Measurements from ENCODE around the gene G6PD. TPM values are rescaled to one million over a fixed set of nuclear protein-coding genes. Genes with fewer than 3 reads are reported as not detected.

Gene G6PD
- total and polyA plus RNA-seq, 7 donors = 3.2 to 9.1 (median 6.7) TPM

- intact Hi-C loops (cut with DNase I) = no loop called here
- DNase-seq (no peak), ATAC-seq (no peak)
- H3K27ac ChIP-seq = no peak overlapping the region
- H3K4me3 ChIP-seq = no peak overlapping the region
- WGBS, 3 donors = 76 to 86% (median 80%) methylated on average over 10 to 24 of the region's 24 CpGs
- no peaks in the 10 kb centered on the region for H3K9me3 ChIP-seq
- no peak for TF ChIP-seq CTCF (IDR thresholded peaks at IDR 0.05)
- H3K36me3 ChIP-seq (ENCODE audit: insufficient read depth in 1 of 2, low read depth in 1 of 2) = peaks cover 0 to 27% of the 10 kb centered on the region in 2 donors
- H3K4me1 ChIP-seq = no peaks in the 10 kb centered on the region
- no peaks in the 10 kb centered on the region for H3K27me3 ChIP-seq (ENCODE audit: insufficient read depth in 3 of 3, low read length in 2 of 3)
Observed at GRCh38 chrX:154507673-154508383, 38.8 kb downstream of the G6PD start.

- intact Hi-C loops (cut with DNase I) = no loop called here
- Histone ChIP-seq H3K4me1 (no peaks in the 10 kb centered on the region), H3K27ac (no peak overlapping the region), H3K4me3 (no peak overlapping the region), H3K9me3 (no peaks in the 10 kb centered on the region), H3K27me3 (ENCODE audit: insufficient read depth in 3 of 3, low read length in 2 of 3) (no peaks in the 10 kb centered on the region), H3K36me3 (ENCODE audit: insufficient read depth in 1 of 2, low read depth in 1 of 2) (peaks cover 0 to 27% of the 10 kb centered on the region in 2 donors)
- WGBS, 3 donors = 81 to 85% (median 84%) methylated on average over 18 to 37 of the region's 37 CpGs
- no peak for TF ChIP-seq CTCF (IDR thresholded peaks at IDR 0.05)
- peak in 1 of 4 donors; percentile 14 for ATAC-seq
- DNase-seq = no peak
Observed at GRCh38 chrX:154506483-154507332, 39.9 kb downstream of the G6PD start.

GRCh38 chrX:154505734-154506133 is 40.9 kb downstream of the G6PD start:
- no peak for ATAC-seq
- intact Hi-C loops (cut with DNase I) = no loop called here
- no peak for TF ChIP-seq CTCF (IDR thresholded peaks at IDR 0.05)
- WGBS, 3 donors = 75 to 86% (median 84%) methylated on average over 12 of the region's 12 CpGs
- peaks cover 0 to 27% of the 10 kb centered on the region in 2 donors for H3K36me3 ChIP-seq (ENCODE audit: insufficient read depth in 1 of 2, low read depth in 1 of 2)
- no peaks in the 10 kb centered on the region for H3K9me3 ChIP-seq
- no peak overlapping the region for H3K4me3 ChIP-seq
- DNase-seq = no peak
- H3K4me1 ChIP-seq = no peaks in the 10 kb centered on the region
- no peaks in the 10 kb centered on the region for H3K27me3 ChIP-seq (ENCODE audit: insufficient read depth in 3 of 3, low read length in 2 of 3)
- no peak overlapping the region for H3K27ac ChIP-seq

GRCh38 chrX:154502989-154503388 is 43.7 kb downstream of the G6PD start:
- no peaks in the 10 kb centered on the region for H3K27me3 ChIP-seq (ENCODE audit: insufficient read depth in 3 of 3, low read length in 2 of 3)
- ATAC-seq (peak in 2 of 4 donors; percentile 13 to 41), DNase-seq (no peak)
- no peaks in the 10 kb centered on the region for H3K9me3 ChIP-seq
- no peak overlapping the region for H3K4me3 ChIP-seq
- intact Hi-C loops (cut with DNase I) = no loop called here
- 80 to 86% (median 84%) methylated on average over 2 to 3 of the region's 3 CpGs for WGBS, 3 donors
- no peaks in the 10 kb centered on the region for H3K4me1 ChIP-seq
- TF ChIP-seq CTCF (IDR thresholded peaks at IDR 0.05) = no peak
- no peak overlapping the region for H3K27ac ChIP-seq
- H3K36me3 ChIP-seq (ENCODE audit: insufficient read depth in 1 of 2, low read depth in 1 of 2) = peaks cover 0 to 22% of the 10 kb centered on the region in 2 donors
